Measurements from ENCODE around the gene DCBLD2. TPM values are rescaled to one million over a fixed set of nuclear protein-coding genes. Genes with fewer than 3 reads are reported as not detected.
A peak's percentile ranks its signal among the peaks of the same experiment; 100 is the strongest.

Gene DCBLD2
- total and polyA plus RNA-seq, 2 of the 4 experiments (the other 2 are of a cell fraction) = 121 to 196 TPM

GRCh38 chr3:98884675-98885371 lies 16.7 kb downstream of the DCBLD2 start:
- dilution Hi-C loops (cut with HindIII; ENCODE audit: low sequenced_read_pairs, unreplicated experiment) = no loop called here
- H2BK120ac ChIP-seq (ENCODE audit: low read depth, low read length) = no peak overlapping the region
- H3K9me3 ChIP-seq (ENCODE audit: control insufficient read depth, insufficient read depth, low read length) = no peaks in the 10 kb centered on the region
- H3K23ac ChIP-seq (ENCODE audit: low read depth, low read length) = peak overlapping the region; percentile 11; the same call in 1 of the 2 replicates
- H2AFZ ChIP-seq (replicated peaks; ENCODE audit: low read length, poor library complexity) = no peak overlapping the region
- peaks cover 6% of the 10 kb centered on the region for H3K36me3 ChIP-seq (ENCODE audit: control insufficient read depth, insufficient read depth, low read length)
- no peak overlapping the region for H2BK15ac ChIP-seq (ENCODE audit: low read depth, low read length)
- H2BK5ac ChIP-seq (ENCODE audit: low read depth, low read length, poor library complexity, severe bottlenecking) = peak overlapping the region; percentile 81
- ChIA-PET CTCF (interaction anchor here (0.6 kb wide), 1 partner anchor 21 kb away, joined by 7 read pairs; no protein-coding TSS in a partner anchor), POLR2A (ENCODE audit: unreplicated experiment) (interaction anchor here (1.1 kb wide), 1 partner anchor 17 kb away, joined by 3 read pairs; the partner anchor contains the start of gene DCBLD2)
- peaks cover 13% of the 10 kb centered on the region for H3K4me1 ChIP-seq (ENCODE audit: control insufficient read depth, insufficient read depth, low read length)
- intact Hi-C loops (cut with micrococcal nuclease) = no loop called here
- ATAC-seq (ENCODE audit: low read depth) (peak; percentile 86), DNase-seq (peak; percentile 55)
- H4K91ac ChIP-seq (ENCODE audit: insufficient read depth, low read depth, low read length) = no peak overlapping the region
- H4K5ac ChIP-seq (ENCODE audit: low read depth, low read length) = no peak overlapping the region
- H2BK20ac ChIP-seq (ENCODE audit: low read depth, low read length) = no peak overlapping the region
- no peaks in the 10 kb centered on the region for H3K27me3 ChIP-seq (ENCODE audit: control insufficient read depth, insufficient read depth, low read length)
- H3K9ac ChIP-seq (ENCODE audit: low read depth, low read length) = no peak overlapping the region
- TF ChIP-seq MXI1 (IDR thresholded peaks at IDR 0.05; ENCODE audit: borderline replicate concordance, low read depth, low read length) (no peak), CHD1 (IDR thresholded peaks at IDR 0.05; ENCODE audit: low read depth, low read length) (no peak), RCOR1 (IDR thresholded peaks at IDR 0.05; ENCODE audit: insufficient replicate concordance, low read length) (no peak), USF2 (IDR thresholded peaks at IDR 0.05; ENCODE audit: low read depth, low read length) (no peak), NFE2L2 (IDR thresholded peaks at IDR 0.05; ENCODE audit: low read depth, low read length) (no peak), ELK1 (IDR thresholded peaks at IDR 0.05; ENCODE audit: borderline replicate concordance, low read depth, low read length) (no peak), RFX5 (IDR thresholded peaks at IDR 0.05; ENCODE audit: low read depth, low read length) (no peak), MAZ (IDR thresholded peaks at IDR 0.05; ENCODE audit: borderline replicate concordance, low read depth, low read length) (no peak), FOS (IDR thresholded peaks at IDR 0.05; ENCODE audit: low read depth, low read length) (no peak)
- no peak overlapping the region for H3K56ac ChIP-seq (ENCODE audit: extremely low read depth, insufficient read depth, low read length)
- no TSS peak for BruUV-seq (replicated peaks)
- peaks cover 11 to 32% of the 10 kb centered on the region in 2 experiments; a peak in 2 of 4 replicates for H3K79me1 ChIP-seq (ENCODE audit: low read depth in 1 of 2, low read length in 2 of 2)
- in situ Hi-C loops (cut with MboI; ENCODE audit: low sequenced_read_pairs) = no loop called here
- peak overlapping the region; percentile 24; the same call in 1 of the 2 replicates for H3K27ac ChIP-seq (ENCODE audit: insufficient read depth, low read length)
- WGBS, 2 experiments (ENCODE audit: extremely low coverage in 2 of 2, insufficient read length in 1 of 2) = no CpG with 5 or more reads among the region's 6 CpGs
- H3K4ac ChIP-seq (ENCODE audit: low read depth, low read length) = no peak overlapping the region
- no peak overlapping the region for H3K4me3 ChIP-seq (ENCODE audit: insufficient read depth, low read depth, low read length)
- H2AK9ac ChIP-seq (replicated peaks; ENCODE audit: low read depth, low read length, poor library complexity) = no peak overlapping the region
- peak overlapping the region; percentile 67; the same call in 1 of the 2 replicates for H3K4me2 ChIP-seq (ENCODE audit: low read depth, low read length)
- peak overlapping the region; percentile 79; the same call in 1 of the 2 replicates for H3K18ac ChIP-seq (ENCODE audit: low read depth, low read length)
- H4K8ac ChIP-seq (ENCODE audit: low read depth in 2 of 2, low read length in 2 of 2) = peak overlapping the region in 1 of 2 experiments; percentile 22; a peak in 1 of 4 replicates
- H3K14ac ChIP-seq (replicated peaks; ENCODE audit: low read depth, low read length) = no peak overlapping the region
- peaks cover 35% of the 10 kb centered on the region for H4K20me1 ChIP-seq (ENCODE audit: insufficient read depth, low read length)
- no peak overlapping the region for H2AK5ac ChIP-seq (ENCODE audit: low read depth, low read length)
- peaks cover 2% of the 10 kb centered on the region; the same call in 1 of the 2 replicates for H3K9me1 ChIP-seq (ENCODE audit: insufficient read depth, low read length)
